Activated CD8-positive, alpha-beta memory T cell treated with anti-CD3 and anti-CD28 coated beads for 1 hour (primary cell): Measurements from ENCODE around the gene MYBPH.

Source experiments
- DNase-seq, 2 donors: peaks; one replicate each; pipeline ENCODE4 v3.0.0-alpha.2; 2020; ENCODE audit warnings: low read depth in 1 of 2; ENCODE audit errors: extremely low read depth in 1 of 2

MYBPH gene

GRCh38 chr1:203180611-203181330, 5.1 kb upstream of the MYBPH start:
- DNase-seq, result no peak

- DNase-seq, result no peak
Measured at GRCh38 chr1:203179667-203180005, 4.0 kb upstream of the MYBPH start.

GRCh38 chr1:203178821-203179666, 3.4 kb upstream of the MYBPH start:
- no peak for DNase-seq

GRCh38 chr1:203178083-203178482, 2.5 kb upstream of the MYBPH start:
- no peak for DNase-seq

GRCh38 chr1:203177470-203178039, 1.9 kb upstream of the MYBPH start:
- DNase-seq, result no peak

- no peak for DNase-seq
Measured at GRCh38 chr1:203177036-203177405, 1.4 kb upstream of the MYBPH start.

GRCh38 chr1:203176273-203177035, 828 bp upstream of the MYBPH start:
- DNase-seq, result no peak

GRCh38 chr1:203175827-203176241, 208 bp upstream of the MYBPH start:
- no peak for DNase-seq

GRCh38 chr1:203174324-203174985, 1.2 kb downstream of the MYBPH start:
- DNase-seq, result no peak

GRCh38 chr1:203173566-203173965, 2.1 kb downstream of the MYBPH start:
- DNase-seq, result no peak

- no peak for DNase-seq
Measured at GRCh38 chr1:203173011-203173555, 2.5 kb downstream of the MYBPH start.

GRCh38 chr1:203172184-203173010, 3.2 kb downstream of the MYBPH start:
- peak in 1 of 2 donors; percentile 8 for DNase-seq

- no peak for DNase-seq
Measured at GRCh38 chr1:203171341-203172183, 4.1 kb downstream of the MYBPH start.

- DNase-seq, result no peak
Measured at GRCh38 chr1:203170625-203171330, 4.8 kb downstream of the MYBPH start.

GRCh38 chr1:203169770-203170520, 5.7 kb downstream of the MYBPH start:
- DNase-seq, result no peak

GRCh38 chr1:203168991-203169390, 6.6 kb downstream of the MYBPH start:
- no peak for DNase-seq

- no peak for DNase-seq
Measured at GRCh38 chr1:203168256-203168786, 7.3 kb downstream of the MYBPH start.
